ENCODE data around the gene FBH1.

The FBH1 gene

DNA sequence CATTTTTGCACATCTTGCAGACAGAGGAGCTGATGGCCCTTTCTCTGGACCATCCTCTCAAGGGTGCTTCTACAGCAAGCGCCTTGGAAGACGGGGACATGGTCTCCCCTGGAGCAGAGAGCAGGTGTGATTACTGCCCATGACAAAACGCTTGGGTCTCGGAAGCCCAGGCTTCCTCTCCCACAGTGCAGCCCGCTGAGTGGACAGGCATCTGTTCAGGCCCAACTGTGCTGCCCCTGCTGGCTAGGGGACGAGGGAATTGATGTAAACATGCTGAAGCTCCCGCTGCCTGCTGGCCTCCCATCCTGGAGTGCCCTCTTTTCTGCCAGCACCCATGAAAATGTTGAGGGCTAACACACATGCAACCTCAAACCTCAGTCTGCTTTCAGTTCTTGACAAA, 73.0 kb downstream of the FBH1 start:
- TF ChIP-seq, protein P1, sequence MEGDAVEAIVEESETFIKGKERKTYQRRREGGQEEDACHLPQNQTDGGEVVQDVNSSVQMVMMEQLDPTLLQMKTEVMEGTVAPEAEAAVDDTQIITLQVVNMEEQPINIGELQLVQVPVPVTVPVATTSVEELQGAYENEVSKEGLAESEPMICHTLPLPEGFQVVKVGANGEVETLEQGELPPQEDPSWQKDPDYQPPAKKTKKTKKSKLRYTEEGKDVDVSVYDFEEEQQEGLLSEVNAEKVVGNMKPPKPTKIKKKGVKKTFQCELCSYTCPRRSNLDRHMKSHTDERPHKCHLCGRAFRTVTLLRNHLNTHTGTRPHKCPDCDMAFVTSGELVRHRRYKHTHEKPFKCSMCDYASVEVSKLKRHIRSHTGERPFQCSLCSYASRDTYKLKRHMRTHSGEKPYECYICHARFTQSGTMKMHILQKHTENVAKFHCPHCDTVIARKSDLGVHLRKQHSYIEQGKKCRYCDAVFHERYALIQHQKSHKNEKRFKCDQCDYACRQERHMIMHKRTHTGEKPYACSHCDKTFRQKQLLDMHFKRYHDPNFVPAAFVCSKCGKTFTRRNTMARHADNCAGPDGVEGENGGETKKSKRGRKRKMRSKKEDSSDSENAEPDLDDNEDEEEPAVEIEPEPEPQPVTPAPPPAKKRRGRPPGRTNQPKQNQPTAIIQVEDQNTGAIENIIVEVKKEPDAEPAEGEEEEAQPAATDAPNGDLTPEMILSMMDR (IDR thresholded peaks at IDR 0.05; ENCODE audit: low read depth, low read length, missing control alignments), result no peak

DNA sequence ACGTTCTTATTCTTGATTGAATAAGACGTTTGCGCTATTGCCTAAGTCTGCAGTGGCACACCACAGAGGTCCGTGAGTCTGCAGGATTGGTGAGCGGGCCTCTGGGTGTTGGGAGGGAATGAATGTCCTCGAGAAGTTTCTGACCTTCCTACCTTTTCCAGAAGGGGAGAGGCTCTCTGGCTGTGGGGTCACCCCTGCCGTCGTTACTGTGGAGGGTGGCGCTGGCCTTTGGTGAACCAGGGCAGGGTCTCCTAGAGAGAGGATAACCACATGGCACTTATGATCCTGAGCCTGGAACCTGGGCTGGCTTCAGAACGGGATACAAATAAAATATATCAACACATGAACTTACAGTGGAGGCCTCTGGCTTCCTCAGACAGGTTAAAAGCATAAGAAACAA, 73.5 kb downstream of the FBH1 start:
- TF ChIP-seq, protein P1 (IDR thresholded peaks at IDR 0.05; ENCODE audit: low read depth, low read length, missing control alignments), result no peak
- no peak for DNase-seq (ENCODE audit: extremely low read depth, low read depth)
- no peak overlapping the region for H3K4me3 ChIP-seq (replicated peaks; ENCODE audit: low read depth, low read length)

More for the DNA sequence above, 73.0 kb downstream of the FBH1 start:
- no peak overlapping the region for H3K4me3 ChIP-seq (replicated peaks; ENCODE audit: low read depth, low read length)
- DNase-seq (ENCODE audit: extremely low read depth, low read depth), result no peak

DNA sequence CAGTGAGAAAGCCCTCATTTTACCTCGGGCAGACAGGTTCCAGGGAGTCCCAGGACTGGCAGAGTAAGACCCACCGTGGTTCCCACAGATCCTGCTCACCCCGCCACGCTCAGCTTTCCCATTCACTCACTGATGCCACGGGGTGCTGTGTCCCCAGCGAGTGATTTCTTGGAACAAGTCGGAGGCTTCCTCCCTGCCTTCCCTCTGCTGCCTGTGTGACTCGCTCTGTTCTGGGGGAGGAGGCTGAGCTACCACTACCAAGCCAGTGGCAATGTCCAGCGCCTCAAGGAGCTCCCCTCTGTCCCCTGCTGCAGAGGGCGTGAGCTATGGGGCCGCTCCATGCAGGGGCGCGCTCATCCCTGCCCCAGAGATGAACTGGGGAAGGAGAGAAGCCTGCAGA, 74.7 kb downstream of the FBH1 start:
- no peak for DNase-seq (ENCODE audit: extremely low read depth, low read depth)
- TF ChIP-seq, protein P1 (IDR thresholded peaks at IDR 0.05; ENCODE audit: low read depth, low read length, missing control alignments), result no peak
- H3K4me3 ChIP-seq (replicated peaks; ENCODE audit: low read depth, low read length), result no peak overlapping the region

DNA sequence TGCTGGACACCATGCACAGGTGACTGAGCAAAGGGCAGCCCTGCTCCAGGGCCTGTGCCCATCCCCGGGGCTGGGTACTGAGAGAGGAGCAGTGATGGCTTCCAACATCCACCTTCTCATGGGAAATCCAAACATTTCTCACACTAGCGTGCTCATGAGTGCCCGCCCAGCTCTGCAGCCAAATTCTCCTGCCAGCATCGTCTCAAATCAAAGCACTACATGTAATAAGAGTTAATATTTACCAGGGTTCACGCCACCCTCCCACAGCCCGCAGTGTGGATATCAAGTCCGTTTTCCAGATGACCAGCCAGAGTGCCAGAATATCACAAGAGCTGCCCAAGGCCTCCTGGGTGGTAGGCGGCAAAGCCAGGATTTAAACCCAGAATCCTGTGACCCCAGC, 75.2 kb downstream of the FBH1 start:
- no peak for DNase-seq (ENCODE audit: extremely low read depth, low read depth)
- TF ChIP-seq, protein P1 (IDR thresholded peaks at IDR 0.05; ENCODE audit: low read depth, low read length, missing control alignments), result no peak

DNA sequence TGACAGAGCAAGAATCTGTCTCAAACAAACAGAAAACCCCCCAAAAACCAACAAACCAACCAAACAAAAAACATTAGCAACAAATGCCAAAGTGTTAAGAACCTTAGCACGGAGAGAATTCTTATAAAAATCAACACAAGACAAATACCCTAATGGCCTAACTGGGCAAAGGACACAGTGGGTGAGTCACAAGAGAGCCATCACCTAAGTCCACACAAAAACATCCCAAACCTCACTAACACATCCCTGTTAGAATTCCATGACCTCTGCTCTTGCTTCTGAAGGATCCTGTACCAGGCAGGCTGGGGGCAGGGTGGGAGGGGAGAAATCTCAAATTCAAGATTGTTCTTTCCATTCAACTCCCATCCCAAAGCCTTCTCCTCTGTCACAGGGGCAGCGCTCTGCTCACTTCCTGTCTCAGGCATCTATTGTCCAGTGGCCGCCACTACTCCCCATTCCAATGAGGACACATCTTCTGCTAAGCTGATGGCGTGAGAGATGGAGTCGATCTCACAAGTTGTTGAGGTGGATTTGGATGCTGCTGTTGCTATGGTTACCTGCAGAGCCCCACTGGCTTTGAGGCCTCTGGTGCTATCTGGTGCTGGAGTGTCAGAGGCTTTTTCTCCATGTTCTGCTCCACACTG, 78.1 kb downstream of the FBH1 start:
- no peak for DNase-seq (ENCODE audit: extremely low read depth, low read depth)
- TF ChIP-seq, protein P1 (IDR thresholded peaks at IDR 0.05; ENCODE audit: low read depth, low read length, missing control alignments), result no peak
- H3K4me3 ChIP-seq (replicated peaks; ENCODE audit: low read depth, low read length), result no peak overlapping the region

More for the DNA sequence above, 75.2 kb downstream of the FBH1 start:
- no peak overlapping the region for H3K4me3 ChIP-seq (replicated peaks; ENCODE audit: low read depth, low read length)

DNA sequence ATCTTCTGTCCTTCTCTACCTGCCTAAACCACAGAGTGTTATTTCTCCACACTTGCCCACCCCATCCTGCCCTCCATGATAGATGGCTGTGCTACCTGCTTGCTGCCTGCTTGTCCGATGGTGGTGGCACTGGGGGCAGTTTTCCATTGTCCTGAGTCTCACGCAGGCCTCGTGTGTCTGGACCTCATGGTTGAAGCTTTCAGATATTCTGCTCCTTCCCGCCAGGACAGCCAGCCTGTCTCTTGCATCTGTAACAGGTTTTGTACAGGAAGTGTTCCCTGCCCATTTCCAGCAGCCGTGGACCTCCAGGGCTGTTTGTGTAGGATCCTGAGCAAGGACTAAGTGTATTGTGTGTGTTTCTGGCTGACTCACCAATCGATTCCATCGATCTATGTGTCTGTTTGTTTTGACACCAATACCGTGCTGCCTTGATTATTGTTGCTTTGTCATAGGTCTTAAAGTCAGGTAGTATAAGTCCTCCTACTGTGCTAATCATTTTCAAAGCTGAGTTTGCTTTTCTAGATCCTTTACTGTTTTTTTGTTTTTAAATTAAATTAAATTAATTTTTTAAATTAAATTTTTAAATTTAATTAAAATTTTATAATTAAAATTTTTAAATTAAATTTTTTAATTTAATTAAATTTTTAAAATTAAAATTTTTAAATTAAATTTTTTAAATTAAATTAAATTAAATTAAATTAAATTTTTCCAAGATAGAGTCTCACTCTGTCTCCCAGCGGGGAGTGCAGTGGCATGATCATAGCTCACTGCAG, 78.8 kb downstream of the FBH1 start:
- DNase-seq (ENCODE audit: extremely low read depth, low read depth), result no peak
- TF ChIP-seq, protein P1 (IDR thresholded peaks at IDR 0.05; ENCODE audit: low read depth, low read length, missing control alignments), result no peak

More for the DNA sequence above, 78.8 kb downstream of the FBH1 start:
- H3K4me3 ChIP-seq (replicated peaks; ENCODE audit: low read depth, low read length), result no peak overlapping the region

Measured in HFF-Myc (cell line).